Testis (tissue), 2 donors: ENCODE data around the gene MRPL28.

Source experiments
- CTCF ChIP-seq, 3 experiments: fragments of 450-650 bp in 2 of 3; fragments of 200-600 bp in 1 of 3; sonication (generic) in 1 of 3; IDR thresholded peaks; one replicate each; pipeline ENCODE4 v1.5.1; 2016 to 2019; ENCODE audit warnings: antibody characterized with exemption in 3 of 3, mild to moderate bottlenecking in 2 of 3, moderate library complexity in 1 of 3
- POLR2A ChIP-seq: fragments of 450-650 bp; IDR thresholded peaks from one replicate; pipeline ENCODE4 v1.6.1; 2017; ENCODE audit warnings: antibody characterized with exemption, mild to moderate bottlenecking, moderate library complexity

GRCh38 chr16:397135-397661, 26.9 kb upstream of the MRPL28 start, which contains the start of gene NME4:
- TF ChIP-seq CTCF (IDR thresholded peaks at IDR 0.05) = no peak
- no peak for TF ChIP-seq POLR2A
